ENCODE results near the gene COL5A2.

The COL5A2 gene

GRCh38 chr2:188993247-188993646, 186.3 kb downstream of the COL5A2 start:
- DNase-seq (ENCODE audit: low read depth), result no peak

DNA sequence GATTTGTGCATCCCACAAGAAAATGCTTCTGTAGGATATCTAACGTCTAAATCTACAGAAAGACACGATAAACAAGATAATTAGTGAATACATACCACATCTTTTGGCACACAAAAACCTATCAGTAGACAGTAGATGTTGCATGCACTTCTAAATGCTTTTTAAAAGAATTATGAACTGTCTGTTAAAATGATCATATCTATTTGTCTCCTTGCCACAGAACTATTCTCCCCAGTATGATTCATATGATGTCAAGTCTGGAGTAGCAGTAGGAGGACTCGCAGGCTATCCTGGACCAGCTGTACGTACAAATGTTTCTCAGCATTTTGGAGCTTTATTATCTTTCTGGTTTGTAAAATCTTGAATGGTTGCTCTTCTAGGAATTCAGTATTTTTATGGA, 192.7 kb downstream of the COL5A2 start:
- no peak for DNase-seq (ENCODE audit: low read depth)

GRCh38 chr2:188984680-188985079, 194.9 kb downstream of the COL5A2 start:
- DNase-seq (ENCODE audit: low read depth), result no peak

DNA sequence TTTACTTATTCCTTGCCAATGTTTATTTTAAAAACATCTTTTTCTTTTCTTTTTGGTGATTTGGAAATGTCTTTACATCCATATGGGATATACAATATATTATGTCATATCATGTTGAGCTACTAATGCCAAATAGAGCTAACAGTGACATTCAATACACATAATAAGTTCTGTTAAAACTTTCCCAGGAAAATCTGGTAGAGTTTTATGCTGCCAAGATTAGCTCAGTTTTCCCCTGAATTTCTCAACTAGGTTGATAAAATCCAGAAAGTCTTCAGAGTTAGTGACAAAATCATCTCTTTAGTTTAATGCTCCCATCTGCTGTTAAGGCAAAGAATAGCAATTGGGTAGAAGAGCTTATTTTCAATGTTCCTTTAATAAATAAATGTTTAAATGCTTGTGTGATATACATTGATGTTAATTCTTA, 195.5 kb downstream of the COL5A2 start:
- DNase-seq (ENCODE audit: low read depth), result no peak

GRCh38 chr2:188983427-188984064, 196.0 kb downstream of the COL5A2 start:
- no peak for DNase-seq (ENCODE audit: low read depth)

Measured in activated T-helper 9 cell treated with anti-CD3 and anti-CD28 coated beads, Interleukin-2, amount 50 U/mL, for 16 hours (primary cell).